Measurements from ENCODE around the gene FDXR.

DNA sequence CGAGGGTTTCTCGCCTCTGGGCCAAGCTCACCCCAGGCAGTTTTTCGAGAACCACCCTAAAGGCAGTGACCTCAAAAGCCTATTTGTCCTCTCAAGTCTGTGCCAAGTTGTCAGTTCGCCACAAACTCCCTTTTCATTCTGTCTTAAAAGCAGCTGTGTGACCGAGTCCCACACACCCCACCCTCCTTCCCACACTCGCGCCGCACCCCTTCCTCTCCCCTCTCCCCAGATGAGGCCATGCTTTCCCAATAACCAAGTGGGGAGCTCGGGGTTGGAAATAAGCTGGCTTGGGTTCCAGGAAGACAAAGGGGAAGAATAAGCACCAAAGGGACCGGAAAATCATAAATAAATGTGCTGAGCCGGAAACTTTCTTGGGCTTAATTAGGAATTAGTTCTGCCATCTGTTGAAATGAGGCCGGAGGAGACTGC is 49.8 kb downstream of the FDXR start:
- TF ChIP-seq EZH2 (IDR thresholded peaks at IDR 0.05) (no peak), POLR2AphosphoS5 (IDR thresholded peaks at IDR 0.05; ENCODE audit: borderline replicate concordance, low read depth, low read length) (peak; percentile 25; the same call in 1 of the 2 replicates), FOXP2 (optimal IDR thresholded peaks at IDR 0.05; ENCODE audit: control extremely low read depth, extremely low read length, insufficient read depth) (no peak)
